SW480 (cell line): ENCODE results near the gene OR52B6.
"Not testable (repeated sequence)": the region's sequence is repeated elsewhere in the genome, so short reads cannot be mapped to it uniquely, and the experiment has no call there.

ENCODE experiments used
- DNase-seq: peaks from one replicate; pipeline ENCODE4 v3.0.0-alpha.2; 2016; ENCODE audit warnings: low spot score

The OR52B6 gene

GRCh38 chr11:5580577-5580976, at the start of gene OR52B6:
TSS of gene OR52B6 (plus strand) at chr11:5580877. CDS start at chr11:5580877, 0 bp downstream.
- DNase-seq, result no peak

GRCh38 chr11:5531053-5531831, 49.4 kb upstream of the OR52B6 start:
- DNase-seq, result no peak

GRCh38 chr11:5534046-5534445, 46.6 kb upstream of the OR52B6 start:
- DNase-seq, result no peak

- DNase-seq, result no peak
Observed at GRCh38 chr11:5536482-5536881, 44.2 kb upstream of the OR52B6 start.

- DNase-seq, result no peak
Observed at GRCh38 chr11:5541427-5541826, 39.2 kb upstream of the OR52B6 start.

GRCh38 chr11:5546457-5546856, 34.2 kb upstream of the OR52B6 start:
- DNase-seq, result no peak

- no peak for DNase-seq
Observed at GRCh38 chr11:5547982-5548381, 32.7 kb upstream of the OR52B6 start.

- DNase-seq, result no peak
Observed at GRCh38 chr11:5548440-5548839, 32.2 kb upstream of the OR52B6 start, which contains the start of gene OR52H1. TSS of gene OR52H1 (minus strand) at chr11:5548540. CDS start at chr11:5545505, 3,035 bp downstream.

- peak; percentile 22 for DNase-seq
Observed at GRCh38 chr11:5550440-5551095, 30.1 kb upstream of the OR52B6 start.

GRCh38 chr11:5553343-5553742, 27.3 kb upstream of the OR52B6 start:
- peak; percentile 11 for DNase-seq

- DNase-seq, result no peak
Observed at GRCh38 chr11:5556596-5557188, 24.0 kb upstream of the OR52B6 start.

GRCh38 chr11:5557751-5558150, 22.9 kb upstream of the OR52B6 start:
- DNase-seq, result no peak

- DNase-seq, result no peak
Observed at GRCh38 chr11:5564259-5565019, 16.2 kb upstream of the OR52B6 start.

- DNase-seq, result no peak
Observed at GRCh38 chr11:5574654-5575053, 6.0 kb upstream of the OR52B6 start.

GRCh38 chr11:5575152-5575551, 5.5 kb upstream of the OR52B6 start:
- no peak for DNase-seq

GRCh38 chr11:5577101-5577500, 3.6 kb upstream of the OR52B6 start:
- no peak for DNase-seq

- DNase-seq, result no peak
Observed at GRCh38 chr11:5581014-5581413, 337 bp downstream of the OR52B6 start.

GRCh38 chr11:5584458-5584857, 3.8 kb downstream of the OR52B6 start:
- DNase-seq, result not testable (repeated sequence)

- not testable (repeated sequence) for DNase-seq
Observed at GRCh38 chr11:5589906-5590305, 9.2 kb downstream of the OR52B6 start.

- no peak for DNase-seq
Observed at GRCh38 chr11:5591613-5592012, 10.9 kb downstream of the OR52B6 start.

- no peak for DNase-seq
Observed at GRCh38 chr11:5592615-5593014, 11.9 kb downstream of the OR52B6 start.

GRCh38 chr11:5593146-5593545, 12.5 kb downstream of the OR52B6 start:
- no peak for DNase-seq
